CD4-positive, alpha-beta T cell (primary cell): Measurements from ENCODE around the gene ALPL. TPM values are rescaled to one million over a fixed set of nuclear protein-coding genes. Genes with fewer than 3 reads are reported as not detected.

ENCODE experiments used
- ATAC-seq: fragments of 200-7000 bp; cut with Tn5 transposase; one replicate; pipeline ENCODE4 v1.10.0; 2022; ENCODE audit warnings: mild to moderate bottlenecking; ENCODE audit not compliant: poor library complexity
- CTCF ChIA-PET: fragments of 350-600 bp; sonication (Branson Sonifier 250); formaldehyde crosslinking; loops from one replicate; lab custom pipeline; 2021; ENCODE audit warnings: antibody characterized with exemption, inconsistent platforms; lab: Charles Lee
- POLR2A ChIA-PET: fragments of 350-600 bp; sonication (Branson Sonifier 250); formaldehyde crosslinking; loops from one replicate; lab custom pipeline; 2021; ENCODE audit warnings: antibody characterized with exemption, inconsistent platforms; lab: Charles Lee
- DNase-seq, 14 experiments: peaks; one replicate each; pipeline ENCODE4 v3.0.0-alpha.2; 2013 to 2020; ENCODE audit warnings: mixed read lengths in 2 of 14
- H3K27ac ChIP-seq, 2 donors: one replicate each; pipeline versions ENCODE4 v1.5.1 to v1.7.0; 2013; ENCODE audit warnings: low read length in 2 of 2, low read depth in 1 of 2, mild to moderate bottlenecking in 1 of 2
- H3K27me3 ChIP-seq, 2 experiments: 1 replicate in 1 of 2; 2 replicates in 1 of 2; pipeline versions ENCODE4 v1.6.1 to v1.7.0; 2013; ENCODE audit warnings: low read length in 2 of 2, control low read depth in 1 of 2, mild to moderate bottlenecking in 1 of 2, moderate library complexity in 1 of 2; ENCODE audit not compliant: insufficient read depth in 2 of 2, control insufficient read depth in 1 of 2
- H3K36me3 ChIP-seq: one replicate; pipeline ENCODE4 v1.6.1; 2013; ENCODE audit warnings: low read length, control low read depth; ENCODE audit not compliant: insufficient read depth
- H3K4me1 ChIP-seq: one replicate; pipeline ENCODE4 v1.6.1; 2013; ENCODE audit warnings: low read length, control low read depth; ENCODE audit not compliant: insufficient read depth
- H3K4me3 ChIP-seq: one replicate; pipeline ENCODE4 v1.5.1; 2013; ENCODE audit warnings: mild to moderate bottlenecking, low read length, moderate library complexity
- H3K9me3 ChIP-seq, 2 experiments: 1 replicate in 1 of 2; 2 replicates in 1 of 2; pipeline versions ENCODE4 v1.6.1 to v1.7.0; 2013; ENCODE audit warnings: low read length in 2 of 2, mild to moderate bottlenecking in 2 of 2, control low read depth in 1 of 2, moderate library complexity in 1 of 2; ENCODE audit not compliant: control insufficient read depth in 1 of 2, insufficient read depth in 1 of 2
- H3K27ac Mint-ChIP-seq: one replicate; pipeline ENCODE4 v1.8.0; 2020; ENCODE audit warnings: mixed read lengths
- H3K27me3 Mint-ChIP-seq: one replicate; pipeline ENCODE4 v1.8.0; 2021; ENCODE audit warnings: mixed read lengths
- H3K36me3 Mint-ChIP-seq: one replicate; pipeline ENCODE4 v1.8.0; 2021; ENCODE audit warnings: low read depth, mixed read lengths
- H3K4me1 Mint-ChIP-seq: one replicate; pipeline ENCODE4 v1.8.0; 2021; ENCODE audit warnings: low read depth, mixed read lengths
- H3K4me3 Mint-ChIP-seq: one replicate; pipeline ENCODE4 v1.8.0; 2020; ENCODE audit warnings: mild to moderate bottlenecking, mixed read lengths
- H3K9me3 Mint-ChIP-seq: one replicate; pipeline ENCODE4 v1.8.0; 2020; ENCODE audit warnings: mixed read lengths
- CTCF ChIP-seq: fragments of 200-600 bp; IDR thresholded peaks from one replicate; pipeline ENCODE4 v1.8.0; 2022; ENCODE audit warnings: antibody characterized with exemption, mild to moderate bottlenecking
- intact Hi-C, 2 experiments: fragments of 100-400 bp; cut with DNase I in 1 of 2; cut with micrococcal nuclease in 1 of 2; formaldehyde crosslinking; loops; one replicate each; pipeline versions ENCODE4 v1.15.1 to v1.9.0; 2023 to 2025; cut with DNase I, micrococcal nuclease
- total RNA-seq, 174 experiments: library from RNA in 2 of 174; stranded (reverse) in 2 of 174; gene quantifications; one replicate each; pipeline ENCODE4 v1.2.3 and lab custom pipeline; 2021 to 2026

ALPL gene
- total RNA-seq, 2 experiments from 2014 or later = not detected

- Histone ChIP-seq H3K9me3 (peaks cover 0 to 4% of the 10 kb centered on the region in 2 experiments), H3K4me1 (no peaks in the 10 kb centered on the region), H3K4me3 (no peak overlapping the region), H3K27ac (no peak overlapping the region), H3K27me3 (peaks cover 0 to 2% of the 10 kb centered on the region in 2 experiments), H3K36me3 (no peaks in the 10 kb centered on the region)
- Mint-ChIP-seq H3K9me3 (no peaks in the 10 kb centered on the region), H3K4me3 (no peak overlapping the region), H3K4me1 (no peaks in the 10 kb centered on the region), H3K27me3 (peaks cover 14% of the 10 kb centered on the region), H3K27ac (no peak overlapping the region), H3K36me3 (no peaks in the 10 kb centered on the region)
- ChIA-PET CTCF (no interaction called here), POLR2A (no interaction called here)
- no peak for TF ChIP-seq CTCF
- DNase-seq (no peak), ATAC-seq (no peak)
- intact Hi-C loops = no loop called here
Observed at GRCh38 chr1:21568006-21568746, 59.0 kb downstream of the ALPL start.

- Mint-ChIP-seq H3K9me3 (no peaks in the 10 kb centered on the region), H3K27me3 (peaks cover 18% of the 10 kb centered on the region), H3K4me1 (no peaks in the 10 kb centered on the region), H3K36me3 (no peaks in the 10 kb centered on the region), H3K27ac (no peak overlapping the region), H3K4me3 (no peak overlapping the region)
- peaks cover 0 to 4% of the 10 kb centered on the region in 2 experiments for H3K9me3 ChIP-seq
- H3K27ac ChIP-seq = no peak overlapping the region
- H3K4me1 ChIP-seq = no peaks in the 10 kb centered on the region
- H3K27me3 ChIP-seq = peaks cover 2 to 4% of the 10 kb centered on the region in 2 experiments
- ChIA-PET POLR2A (no interaction called here), CTCF (no interaction called here)
- intact Hi-C loops = no loop called here
- ATAC-seq (no peak), DNase-seq (no peak)
- no peak overlapping the region for H3K4me3 ChIP-seq
- TF ChIP-seq CTCF = no peak
- no peaks in the 10 kb centered on the region for H3K36me3 ChIP-seq
Observed at GRCh38 chr1:21568809-21569385, 59.7 kb downstream of the ALPL start.

GRCh38 chr1:21569820-21570527, 60.8 kb downstream of the ALPL start:
- no peaks in the 10 kb centered on the region for H3K36me3 Mint-ChIP-seq
- no peak for ATAC-seq
- no peak for TF ChIP-seq CTCF
- Histone ChIP-seq H3K36me3 (no peaks in the 10 kb centered on the region), H3K9me3 (peaks cover 0 to 4% of the 10 kb centered on the region in 2 experiments), H3K4me3 (no peak overlapping the region), H3K27ac (no peak overlapping the region), H3K4me1 (no peaks in the 10 kb centered on the region), H3K27me3 (peaks cover 8 to 10% of the 10 kb centered on the region in 2 experiments)
- intact Hi-C loops = no loop called here
- no peaks in the 10 kb centered on the region for H3K9me3 Mint-ChIP-seq
- H3K27ac Mint-ChIP-seq = no peak overlapping the region
- H3K4me1 Mint-ChIP-seq = no peaks in the 10 kb centered on the region
- CTCF ChIA-PET = no interaction called here
- peaks cover 25% of the 10 kb centered on the region for H3K27me3 Mint-ChIP-seq
- no peak overlapping the region for H3K4me3 Mint-ChIP-seq
- POLR2A ChIA-PET = no interaction called here
- no peak for DNase-seq
